OCI-LY7 (cell line): ENCODE results near the gene GPC3. TPM values are rescaled to one million over a fixed set of nuclear protein-coding genes. Genes with fewer than 3 reads are reported as not detected.

ENCODE experiments used
- BruUV-seq: library from RNA; stranded (reverse); fragments of 400-500 nt; replicated peaks from 2 replicates; lab custom pipeline; 2021; lab: Mats Ljungman, UMichigan
- CTCF ChIA-PET: fragments of 300-600 bp; sonication (Branson Sonifier 250); formaldehyde crosslinking; loops from one replicate; lab custom pipeline; 2022; ENCODE audit warnings: antibody characterized with exemption; ENCODE audit not compliant: unreplicated experiment; lab: Charles Lee
- POLR2A ChIA-PET: fragments of 300-600 bp; sonication (Branson Sonifier 250); formaldehyde crosslinking; loops from one replicate; lab custom pipeline; 2022; ENCODE audit warnings: antibody characterized with exemption; lab: Charles Lee
- DNase-seq: peaks from one replicate; pipeline ENCODE4 v3.0.0-alpha.2; 2015; ENCODE audit warnings: low spot score
- H2AFZ ChIP-seq: fragments of 200-600 bp; sonication (generic), shearing (Covaris generic); 2 replicates; pipeline ENCODE4 v1.6.1; 2014; ENCODE audit warnings: mild to moderate bottlenecking, antibody characterized with exemption, low read length, moderate library complexity
- H3K27ac ChIP-seq: fragments of 200-600 bp; sonication (generic); 2 replicates; pipeline ENCODE4 v1.5.1; 2014; ENCODE audit warnings: mixed run types, low read depth, mild to moderate bottlenecking, moderate library complexity, low read length, inconsistent platforms; ENCODE audit not compliant: poor library complexity, severe bottlenecking
- H3K36me3 ChIP-seq: fragments of 200-600 bp; sonication (generic); 2 replicates; pipeline ENCODE4 v1.6.1; 2014; ENCODE audit warnings: mild to moderate bottlenecking, antibody characterized with exemption, low read length, moderate library complexity, mixed read lengths; ENCODE audit not compliant: insufficient read depth
- H3K4me1 ChIP-seq: fragments of 200-600 bp; sonication (generic); 2 replicates; pipeline ENCODE4 v1.5.1; 2014; ENCODE audit warnings: mild to moderate bottlenecking, low read length; ENCODE audit not compliant: insufficient read depth, poor library complexity, severe bottlenecking
- H3K4me2 ChIP-seq: fragments of 200-600 bp; sonication (generic); 2 replicates; pipeline ENCODE4 v1.6.1; 2014; ENCODE audit warnings: mild to moderate bottlenecking, low read length
- H3K4me3 ChIP-seq: fragments of 200-600 bp; sonication (generic); 2 replicates; pipeline ENCODE4 v1.5.1; 2014; ENCODE audit warnings: mild to moderate bottlenecking, low read depth, low read length; ENCODE audit not compliant: poor library complexity, severe bottlenecking
- H3K79me2 ChIP-seq: fragments of 200-600 bp; sonication (generic); 2 replicates; pipeline ENCODE4 v1.6.1; 2016; ENCODE audit warnings: low read depth, mild to moderate bottlenecking, low read length, moderate library complexity, mixed read lengths; ENCODE audit not compliant: insufficient read depth
- H3K9me2 ChIP-seq: fragments of 200-600 bp; sonication (generic); 2 replicates; pipeline ENCODE4 v1.6.1; 2016; ENCODE audit warnings: mild to moderate bottlenecking, low read length, mixed read lengths; ENCODE audit not compliant: insufficient read depth
- H3K9me3 ChIP-seq: fragments of 200-600 bp; sonication (generic); 2 replicates; pipeline ENCODE4 v1.6.1; 2014; ENCODE audit warnings: mild to moderate bottlenecking, mixed run types, low read length, mixed read lengths
- H4K20me1 ChIP-seq: fragments of 200-600 bp; sonication (generic); 2 replicates; pipeline ENCODE4 v1.6.1; 2014; ENCODE audit warnings: mild to moderate bottlenecking, antibody characterized with exemption, low read length, moderate library complexity, mixed read lengths; ENCODE audit not compliant: insufficient read depth
- CTCF ChIP-seq: fragments of 200-600 bp; sonication (generic); conservative IDR thresholded peaks from 2 replicates; pipeline ENCODE4 v1.5.1; 2014; ENCODE audit warnings: mild to moderate bottlenecking, antibody characterized with exemption, low read length, moderate library complexity, mixed read lengths
- EZH2phosphoT487 ChIP-seq: fragments of 200-600 bp; sonication (generic); IDR thresholded peaks from 2 replicates; pipeline ENCODE4 v1.6.1; 2018; ENCODE audit warnings: low read depth, borderline replicate concordance, mild to moderate bottlenecking, mixed run types, antibody characterized with exemption, low read length, moderate library complexity, mixed read lengths
- intact Hi-C: fragments of 100-400 bp; cut with micrococcal nuclease; formaldehyde crosslinking; loops from one replicate; pipeline ENCODE4 v1.10.0; 2022; ENCODE audit not compliant: unreplicated experiment
- total RNA-seq, 2 experiments: library from RNA; depleted of rRNA in 1 of 2; stranded (reverse); fragments of >200 nt in 1 of 2; shearing (Covaris generic) in 1 of 2; gene quantifications; 2 replicates each; pipeline ENCODE4 v1.2.3, GENCODE V29; 2014 to 2022

GPC3 gene
- total RNA-seq, 2 experiments from 2014 or later: not detected

- no peaks in the 10 kb centered on the region for H3K9me3 ChIP-seq
- H3K36me3 ChIP-seq: no peaks in the 10 kb centered on the region
- DNase-seq: no peak
- TF ChIP-seq EZH2phosphoT487 (no peak), CTCF (no peak)
- BruUV-seq: no TSS peak
- no peak overlapping the region for H3K4me3 ChIP-seq
- intact Hi-C loops: no loop called here
- CTCF ChIA-PET: no interaction called here
- H4K20me1 ChIP-seq: no peaks in the 10 kb centered on the region
- H3K4me1 ChIP-seq: no peaks in the 10 kb centered on the region
- H3K79me2 ChIP-seq: no peaks in the 10 kb centered on the region
- H3K9me2 ChIP-seq: no peaks in the 10 kb centered on the region
- H3K4me2 ChIP-seq: no peak overlapping the region
- H3K27ac ChIP-seq: no peak overlapping the region
- POLR2A ChIA-PET: no interaction called here
- no peak overlapping the region for H2AFZ ChIP-seq
Observed at GRCh38 chrX:133884430-133885394, 100.7 kb downstream of the GPC3 start.

- Histone ChIP-seq H4K20me1 (no peaks in the 10 kb centered on the region), H3K4me3 (no peak overlapping the region), H3K36me3 (no peaks in the 10 kb centered on the region), H3K4me1 (no peaks in the 10 kb centered on the region), H3K27ac (no peak overlapping the region), H2AFZ (no peak overlapping the region), H3K4me2 (no peak overlapping the region), H3K9me3 (no peaks in the 10 kb centered on the region), H3K9me2 (no peaks in the 10 kb centered on the region), H3K79me2 (no peaks in the 10 kb centered on the region)
- no TSS peak for BruUV-seq
- ChIA-PET POLR2A (no interaction called here), CTCF (no interaction called here)
- intact Hi-C loops: no loop called here
- no peak for DNase-seq
- TF ChIP-seq CTCF (no peak), EZH2phosphoT487 (no peak)
Observed at GRCh38 chrX:133881893-133882292, 103.5 kb downstream of the GPC3 start.

GRCh38 chrX:133881007-133881406 is 104.4 kb downstream of the GPC3 start:
- POLR2A ChIA-PET: no interaction called here
- Histone ChIP-seq H3K27ac (no peak overlapping the region), H3K4me1 (no peaks in the 10 kb centered on the region), H3K79me2 (no peaks in the 10 kb centered on the region), H3K9me2 (no peaks in the 10 kb centered on the region), H2AFZ (no peak overlapping the region), H4K20me1 (no peaks in the 10 kb centered on the region), H3K9me3 (no peaks in the 10 kb centered on the region), H3K4me2 (no peak overlapping the region), H3K4me3 (no peak overlapping the region), H3K36me3 (no peaks in the 10 kb centered on the region)
- no TSS peak for BruUV-seq
- no peak for DNase-seq
- intact Hi-C loops: no loop called here
- TF ChIP-seq EZH2phosphoT487: no peak
- TF ChIP-seq CTCF: no peak
- CTCF ChIA-PET: no interaction called here
